B cell (primary cell): ENCODE measurements around the gene RPP38. TPM values are rescaled to one million over a fixed set of nuclear protein-coding genes. Genes with fewer than 3 reads are reported as not detected.

Experiments used
- ATAC-seq: fragments of 200-7000 bp; cut with Tn5 transposase; one replicate; pipeline ENCODE4 v1.10.0; 2021; ENCODE audit warnings: low read depth, mild to moderate bottlenecking, moderate number of reproducible peaks, moderate library complexity
- CTCF ChIA-PET: fragments of 350-600 bp; sonication (Branson Sonifier 250); formaldehyde crosslinking; loops from one replicate; lab custom pipeline; 2021; ENCODE audit warnings: antibody characterized with exemption, inconsistent platforms; lab: Charles Lee
- POLR2A ChIA-PET: fragments of 350-600 bp; sonication (Branson Sonifier 250); formaldehyde crosslinking; loops from one replicate; lab custom pipeline; 2021; ENCODE audit warnings: antibody characterized with exemption; lab: Charles Lee
- DNase-seq: peaks from one replicate; pipeline ENCODE4 v3.0.0; 2013
- H2AFZ ChIP-seq: 2 replicates; pipeline ENCODE4 v1.6.1; 2012; ENCODE audit warnings: mild to moderate bottlenecking, low read depth, low read length; ENCODE audit not compliant: insufficient read depth, poor library complexity, severe bottlenecking
- H3K27ac ChIP-seq, 2 donors: 1 replicate in 1 of 2; 2 replicates in 1 of 2; pipeline ENCODE4 v1.5.1; 2012 to 2013; ENCODE audit warnings: low read length in 2 of 2, mild to moderate bottlenecking in 2 of 2, moderate library complexity in 1 of 2
- H3K27me3 ChIP-seq, 4 experiments: fragments of 200-600 bp in 1 of 4; sonication (generic) in 1 of 4; replicated peaks in 1 of 4; 1 replicate in 2 of 4; 2 replicates in 2 of 4; pipeline versions ENCODE4 v1.6.1 to v1.7.0; 2013 to 2016; ENCODE audit warnings: low read length in 3 of 4, mild to moderate bottlenecking in 2 of 4, mixed read lengths in 1 of 4, moderate library complexity in 1 of 4; ENCODE audit not compliant: insufficient read depth in 4 of 4, control insufficient read depth in 3 of 4; ENCODE audit errors: control extremely low read depth in 1 of 4
- H3K36me3 ChIP-seq, 2 experiments: replicated peaks in 1 of 2; 1 replicate in 1 of 2; 2 replicates in 1 of 2; pipeline versions ENCODE4 v1.6.1 to v1.7.1; 2013; ENCODE audit warnings: low read length in 1 of 2; ENCODE audit not compliant: insufficient read depth in 2 of 2, control insufficient read depth in 1 of 2; ENCODE audit errors: control extremely low read depth in 1 of 2, extremely low read depth in 1 of 2
- H3K4me1 ChIP-seq, 2 donors: fragments of 200-600 bp in 1 of 2; sonication (generic) in 1 of 2; 1 replicate in 1 of 2; 2 replicates in 1 of 2; pipeline versions ENCODE4 v1.5.1 to v1.6.1; 2013 to 2017; ENCODE audit warnings: low read length in 2 of 2; ENCODE audit not compliant: control insufficient read depth in 2 of 2, insufficient read depth in 2 of 2
- H3K4me2 ChIP-seq: replicated peaks from 2 replicates; pipeline ENCODE3; 2012; ENCODE audit warnings: mild to moderate bottlenecking, low read depth, low read length; ENCODE audit not compliant: poor library complexity, severe bottlenecking
- H3K4me3 ChIP-seq, 5 experiments: fragments of 200-600 bp in 1 of 5; sonication (generic) in 1 of 5; 1 replicate in 3 of 5; 2 replicates in 2 of 5; pipeline versions ENCODE4 v1.5.1 to v1.7.0; 2011 to 2016; ENCODE audit warnings: low read length in 4 of 5, mild to moderate bottlenecking in 4 of 5, low read depth in 2 of 5, control low read depth in 1 of 5, moderate library complexity in 1 of 5; ENCODE audit not compliant: insufficient read depth in 1 of 5; ENCODE audit errors: control extremely low read depth in 1 of 5, extremely low read depth in 1 of 5
- H3K79me2 ChIP-seq: fragments of 200-600 bp; sonication (generic); one replicate; pipeline ENCODE4 v1.6.0; 2016; ENCODE audit warnings: low read length; ENCODE audit not compliant: control insufficient read depth, insufficient read depth
- H3K9ac ChIP-seq: fragments of 200-600 bp; sonication (generic); 2 replicates; pipeline ENCODE4 v1.6.1; 2017; ENCODE audit warnings: mild to moderate bottlenecking, low read length, moderate library complexity
- H3K9me3 ChIP-seq, 3 donors: one replicate each; pipeline versions ENCODE4 v1.6.1 to v1.7.1; 2013; ENCODE audit warnings: low read length in 2 of 3; ENCODE audit not compliant: control insufficient read depth in 2 of 3, insufficient read depth in 1 of 3; ENCODE audit errors: control extremely low read depth in 1 of 3
- H4K20me1 ChIP-seq: 2 replicates; pipeline ENCODE4 v1.6.0; 2012; ENCODE audit warnings: mild to moderate bottlenecking, low read length; ENCODE audit not compliant: insufficient read depth, control insufficient read depth, poor library complexity, severe bottlenecking
- H3K27ac Mint-ChIP-seq: one replicate; pipeline ENCODE4 v1.8.0; 2021; ENCODE audit warnings: mixed read lengths
- H3K27me3 Mint-ChIP-seq: one replicate; pipeline ENCODE4 v1.8.0; 2021; ENCODE audit warnings: mixed read lengths
- H3K4me1 Mint-ChIP-seq: one replicate; pipeline ENCODE4 v1.8.0; 2021; ENCODE audit warnings: mixed read lengths
- H3K4me3 Mint-ChIP-seq: one replicate; pipeline ENCODE4 v1.8.0; 2021; ENCODE audit warnings: mixed read lengths
- H3K9me3 Mint-ChIP-seq: one replicate; pipeline ENCODE4 v1.8.0; 2022; ENCODE audit warnings: mixed read lengths; ENCODE audit not compliant: insufficient read depth
- CTCF ChIP-seq: fragments of 200-600 bp; IDR thresholded peaks from one replicate; pipeline ENCODE4 v1.8.0; 2022; ENCODE audit warnings: antibody characterized with exemption, mild to moderate bottlenecking
- EZH2 ChIP-seq: IDR thresholded peaks from 2 replicates; pipeline ENCODE4 v1.6.1; 2012; ENCODE audit warnings: borderline replicate concordance, low read depth, mild to moderate bottlenecking, moderate library complexity, low read length; ENCODE audit not compliant: insufficient read depth, poor library complexity, severe bottlenecking
- WGBS: methylation state at CpG from one replicate; pipeline ENCODE4 v1.1.5; 2013; ENCODE audit warnings: missing lambda C conversion rate; ENCODE audit not compliant: insufficient coverage; 5-methylcytosine and 5-hydroxymethylcytosine counted together
- intact Hi-C: fragments of 100-400 bp; cut with micrococcal nuclease; formaldehyde crosslinking; loops from one replicate; pipeline ENCODE4 v1.10.0; 2022
- polyA plus RNA-seq: library from polyadenylated mRNA; depleted of rRNA; stranded (reverse); fragments of >200 nt; gene quantifications from 2 replicates; pipeline ENCODE4 v1.2.3, GENCODE V29; 2012
- total RNA-seq, 2 donors: library from RNA; stranded (reverse); fragments of 120-200 nt in 1 of 2; gene quantifications; 1 replicate in 1 of 2; 2 replicates in 1 of 2; pipeline versions ENCODE4 v1.2.3 to v1.2.4, GENCODE V29; 2013 to 2022

RPP38 gene
- total and polyA plus RNA-seq, 2 donors (not counting 1 experiment from before 2014, with no cell fraction given): 12.7 to 24.8 TPM

DNA sequence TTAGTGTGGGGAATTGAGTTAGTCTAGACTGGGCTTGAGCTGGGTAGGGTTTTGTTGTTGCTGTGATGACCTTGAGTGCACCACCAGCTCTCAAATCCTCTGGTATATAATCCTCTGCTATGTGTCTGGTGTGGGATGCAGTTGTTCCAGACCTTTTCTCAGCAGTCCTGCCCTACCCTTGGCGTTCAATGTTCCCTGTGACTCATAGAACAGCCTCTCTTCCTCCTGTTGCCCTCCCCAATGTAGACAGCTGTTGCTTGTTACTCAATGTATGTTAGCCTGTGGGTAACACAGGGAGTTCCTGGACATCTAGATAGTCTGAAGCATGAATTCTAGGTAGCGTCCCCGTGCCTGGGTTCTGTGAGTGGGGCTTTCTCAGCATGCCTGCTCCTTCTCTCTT is 28.4 kb upstream of the RPP38 start:
- POLR2A ChIA-PET: no interaction called here
- intact Hi-C loops: no loop called here
- H2AFZ ChIP-seq: no peak overlapping the region
- H3K27me3 ChIP-seq: peaks cover 0 to 6% (median 2%) of the 10 kb centered on the region in 4 experiments
- no peaks in the 10 kb centered on the region for H3K36me3 ChIP-seq
- peaks cover 0 to 6% (median 3%) of the 10 kb centered on the region in 3 donors for H3K9me3 ChIP-seq
- CTCF ChIA-PET: no interaction called here
- H3K9me3 Mint-ChIP-seq: no peaks in the 10 kb centered on the region
- H3K4me3 Mint-ChIP-seq: no peak overlapping the region
- no peak for TF ChIP-seq EZH2
- TF ChIP-seq CTCF: no peak
- no peak overlapping the region for H3K4me3 ChIP-seq
- H3K27ac ChIP-seq: no peak overlapping the region
- H3K4me2 ChIP-seq: no peak overlapping the region
- H3K4me1 Mint-ChIP-seq: no peaks in the 10 kb centered on the region
- H3K27me3 Mint-ChIP-seq: peaks cover 28% of the 10 kb centered on the region
- H3K79me2 ChIP-seq: no peaks in the 10 kb centered on the region
- DNase-seq (no peak), ATAC-seq (no peak)
- WGBS: 100% methylated on average over 2 of the region's 3 CpGs
- no peaks in the 10 kb centered on the region for H4K20me1 ChIP-seq
- H3K9ac ChIP-seq: no peak overlapping the region
- no peak overlapping the region for H3K27ac Mint-ChIP-seq
- no peaks in the 10 kb centered on the region for H3K4me1 ChIP-seq

DNA sequence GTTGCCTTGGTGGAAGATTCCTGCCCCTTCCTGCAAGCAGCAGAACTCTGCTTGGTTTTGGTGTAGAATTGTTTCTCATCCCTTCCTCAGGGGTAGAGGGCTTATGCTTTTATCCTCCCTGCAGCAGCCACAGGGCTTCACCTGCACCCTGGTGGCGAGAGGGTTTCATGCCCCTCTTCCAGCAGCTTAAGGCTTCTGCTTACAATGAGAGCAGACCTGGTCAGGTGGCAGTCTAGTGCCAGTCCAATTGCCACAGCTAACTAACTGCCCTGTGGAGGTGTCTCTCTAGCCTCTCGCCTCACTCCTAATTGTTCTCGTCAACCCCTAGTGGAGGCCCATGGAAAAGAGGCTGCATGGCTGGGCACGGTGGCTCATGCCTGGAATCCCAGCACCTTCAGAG is 27.9 kb upstream of the RPP38 start:
- ATAC-seq (no peak), DNase-seq (no peak)
- Histone ChIP-seq H3K27ac (no peak overlapping the region), H3K9me3 (peaks cover 0 to 6% (median 3%) of the 10 kb centered on the region in 3 donors), H3K9ac (no peak overlapping the region), H3K4me1 (no peaks in the 10 kb centered on the region), H3K4me2 (no peak overlapping the region), H3K27me3 (peaks cover 0 to 6% (median 2%) of the 10 kb centered on the region in 4 experiments), H3K36me3 (no peaks in the 10 kb centered on the region), H3K79me2 (no peaks in the 10 kb centered on the region), H4K20me1 (no peaks in the 10 kb centered on the region), H2AFZ (no peak overlapping the region), H3K4me3 (no peak overlapping the region)
- TF ChIP-seq CTCF (no peak), EZH2 (no peak)
- Mint-ChIP-seq H3K27ac (no peak overlapping the region), H3K27me3 (peaks cover 24% of the 10 kb centered on the region), H3K4me3 (no peak overlapping the region), H3K4me1 (no peaks in the 10 kb centered on the region), H3K9me3 (no peaks in the 10 kb centered on the region)
- CTCF ChIA-PET: no interaction called here
- 80% methylated on average over 3 of the region's 4 CpGs for WGBS
- intact Hi-C loops: no loop called here
- POLR2A ChIA-PET: no interaction called here
